NOMO-1 treated with DMSO at 0.1 percent for 48 hours (cell line): ENCODE data around the gene GTPBP1.

ENCODE experiments used
- DNase-seq: peaks from one replicate; lab custom pipeline; 2025; ENCODE audit not compliant: unreplicated experiment; lab: John Stamatoyannopoulos, UW

GTPBP1 gene

GRCh38 chr22:38756711-38757463 is 51.1 kb downstream of the GTPBP1 start:
- DNase-seq, result peak; percentile 51

- no peak for DNase-seq
These were observed 51.7 kb downstream of the GTPBP1 start for GRCh38 chr22:38757464-38757757.

- DNase-seq, result no peak
These were observed 52.7 kb downstream of the GTPBP1 start for GRCh38 chr22:38758276-38758945.

GRCh38 chr22:38759005-38759404 is 53.3 kb downstream of the GTPBP1 start:
- DNase-seq, result no peak

GRCh38 chr22:38760477-38761201 is 54.9 kb downstream of the GTPBP1 start:
- DNase-seq, result no peak

- DNase-seq, result no peak
These were observed 55.7 kb downstream of the GTPBP1 start for GRCh38 chr22:38761202-38762162.

- no peak for DNase-seq
These were observed 56.8 kb downstream of the GTPBP1 start for GRCh38 chr22:38762551-38762983.

- DNase-seq, result peak; percentile 3
These were observed 60.5 kb downstream of the GTPBP1 start for GRCh38 chr22:38766076-38766777.

- DNase-seq, result no peak
These were observed 61.6 kb downstream of the GTPBP1 start for GRCh38 chr22:38767313-38767712.

- DNase-seq, result no peak
These were observed 62.3 kb downstream of the GTPBP1 start for GRCh38 chr22:38768036-38768435.

GRCh38 chr22:38770257-38770949 is 64.7 kb downstream of the GTPBP1 start:
- DNase-seq, result no peak

GRCh38 chr22:38772623-38772873 is 66.8 kb downstream of the GTPBP1 start:
- DNase-seq, result no peak

- DNase-seq, result no peak
These were observed 67.7 kb downstream of the GTPBP1 start for GRCh38 chr22:38773363-38773946.

GRCh38 chr22:38774496-38775166 is 68.9 kb downstream of the GTPBP1 start:
- DNase-seq, result no peak

GRCh38 chr22:38775656-38776055 is 69.9 kb downstream of the GTPBP1 start:
- DNase-seq, result no peak

- DNase-seq, result no peak
These were observed 70.3 kb downstream of the GTPBP1 start for GRCh38 chr22:38776086-38776485.

- DNase-seq, result no peak
These were observed 71.4 kb downstream of the GTPBP1 start for GRCh38 chr22:38777087-38777671.

GRCh38 chr22:38781033-38781432 is 75.3 kb downstream of the GTPBP1 start:
- no peak for DNase-seq
